PC-9 (cell line): Measurements from ENCODE around the gene SERINC5. TPM values are rescaled to one million over a fixed set of nuclear protein-coding genes. Genes with fewer than 3 reads are reported as not detected.
A peak's percentile ranks its signal among the peaks of the same experiment; 100 is the strongest.

Experiments used
- BruUV-seq: library from RNA; stranded (reverse); fragments of 400-500 nt; replicated peaks from 2 replicates; lab custom pipeline; 2021; lab: Mats Ljungman, UMichigan
- CTCF ChIA-PET: fragments of 300-600 bp; sonication (Branson Sonifier 250); formaldehyde crosslinking; loops from one replicate; lab custom pipeline; 2022; ENCODE audit warnings: antibody characterized with exemption; lab: Charles Lee
- POLR2A ChIA-PET: fragments of 300-600 bp; sonication (Branson Sonifier 250); formaldehyde crosslinking; loops from one replicate; lab custom pipeline; 2022; ENCODE audit warnings: antibody characterized with exemption; ENCODE audit not compliant: unreplicated experiment; lab: Charles Lee
- DNase-seq, 2 experiments: peaks; one replicate each; pipeline versions ENCODE4 v3.0.0 to v3.0.0-alpha.2; 2015 to 2022; ENCODE audit warnings: mixed read lengths in 1 of 2
- H2AFZ ChIP-seq: fragments of 200-600 bp; sonication (generic); 2 replicates; pipeline ENCODE4 v1.8.1; 2017; ENCODE audit warnings: antibody characterized with exemption
- H3F3A ChIP-seq: fragments of 200-600 bp; sonication (generic); 2 replicates; pipeline ENCODE4 v1.8.1; 2017; ENCODE audit warnings: antibody characterized with exemption, mild to moderate bottlenecking, low read depth; ENCODE audit not compliant: insufficient read depth
- H3K27ac ChIP-seq: fragments of 200-600 bp; sonication (generic); 2 replicates; pipeline ENCODE4 v1.6.1; 2016; ENCODE audit warnings: mixed run types
- H3K27me3 ChIP-seq: fragments of 200-600 bp; sonication (generic); 2 replicates; pipeline ENCODE4 v1.6.1; 2016; ENCODE audit warnings: low read depth, mixed run types; ENCODE audit not compliant: insufficient read depth
- H3K36me3 ChIP-seq: fragments of 200-600 bp; sonication (generic); 2 replicates; pipeline ENCODE4 v1.6.1; 2016; ENCODE audit warnings: low read depth, mixed run types
- H3K4me1 ChIP-seq: fragments of 200-600 bp; sonication (generic); replicated peaks from 2 replicates; pipeline ENCODE4 v1.6.1; 2016; ENCODE audit warnings: mixed run types; ENCODE audit not compliant: insufficient read depth
- H3K4me2 ChIP-seq: fragments of 200-600 bp; sonication (generic); 2 replicates; pipeline ENCODE4 v1.6.1; 2017; ENCODE audit warnings: mixed run types
- H3K4me3 ChIP-seq: fragments of 200-600 bp; sonication (generic); 2 replicates; pipeline ENCODE4 v1.6.1; 2016; ENCODE audit warnings: mixed run types
- H3K79me2 ChIP-seq: fragments of 200-600 bp; sonication (generic); 2 replicates; pipeline ENCODE4 v1.6.1; 2017; ENCODE audit warnings: low read depth, mixed run types
- H3K9me2 ChIP-seq: fragments of 200-600 bp; sonication (generic); 2 replicates; pipeline ENCODE4 v1.8.1; 2017; ENCODE audit warnings: mild to moderate bottlenecking; ENCODE audit not compliant: insufficient read depth
- H3K9me3 ChIP-seq: fragments of 200-600 bp; sonication (generic); 2 replicates; pipeline ENCODE4 v1.8.1; 2016; ENCODE audit warnings: low read depth; ENCODE audit not compliant: insufficient read depth
- H4K20me1 ChIP-seq: fragments of 200-600 bp; sonication (generic); 2 replicates; pipeline ENCODE4 v1.8.1; 2017; ENCODE audit not compliant: insufficient read depth
- EZH2 ChIP-seq: fragments of 200-600 bp; sonication (generic); IDR thresholded peaks from 2 replicates; pipeline ENCODE4 v1.8.0; 2017; ENCODE audit warnings: antibody characterized with exemption, low read depth
- intact Hi-C: fragments of 100-400 bp; cut with micrococcal nuclease; formaldehyde crosslinking; loops from one replicate; pipeline ENCODE4 v1.10.0; 2022; ENCODE audit not compliant: unreplicated experiment
- total RNA-seq: library from RNA; stranded (reverse); gene quantifications from 2 replicates; pipeline ENCODE4 v1.2.3, GENCODE V29; 2021
- TF ChIP-seq, protein P1 (sequence below): fragments of 200-600 bp; sonication (generic); conservative IDR thresholded peaks from 2 replicates; pipeline ENCODE4 v1.6.1; 2017; ENCODE audit warnings: mixed run types, antibody characterized with exemption, mild to moderate bottlenecking, moderate library complexity

Gene SERINC5
- total RNA-seq, 1 experiment from 2014 or later, result 68.8 TPM

DNA sequence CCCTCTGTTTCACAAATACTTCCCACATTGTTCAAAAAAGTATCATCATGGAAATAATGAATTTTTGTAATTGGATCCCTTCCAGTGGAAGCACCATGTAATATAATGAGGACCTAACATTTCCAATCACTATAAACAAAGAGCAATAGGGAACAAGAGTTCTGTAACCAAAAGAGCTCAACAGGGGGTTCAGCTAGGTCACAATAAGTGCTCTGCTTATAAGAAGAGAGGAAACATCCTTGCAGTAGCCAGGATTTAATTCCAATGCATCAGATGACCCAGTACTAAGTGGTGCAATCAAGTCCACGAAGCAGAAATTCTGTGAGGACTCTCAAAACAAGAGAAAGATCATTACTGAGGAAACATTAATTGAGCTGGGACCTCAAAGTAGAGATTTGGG is 5.9 kb downstream of the SERINC5 start:
- Histone ChIP-seq H3F3A (peaks cover 40% of the 10 kb centered on the region), H3K4me2 (no peak overlapping the region), H3K4me1 (peaks cover 79% of the 10 kb centered on the region), H3K27ac (peak overlapping the region; percentile 28; the same call in 1 of the 2 replicates), H3K4me3 (no peak overlapping the region), H2AFZ (no peak overlapping the region), H3K9me2 (no peaks in the 10 kb centered on the region), H4K20me1 (peaks cover 25% of the 10 kb centered on the region), H3K79me2 (peaks cover 95% of the 10 kb centered on the region), H3K27me3 (no peaks in the 10 kb centered on the region), H3K36me3 (0 out of 2 replicates have a peak, but pooled peaks cover 6% of the 10 kb centered on the region), H3K9me3 (no peaks in the 10 kb centered on the region)
- TF ChIP-seq, protein P1, sequence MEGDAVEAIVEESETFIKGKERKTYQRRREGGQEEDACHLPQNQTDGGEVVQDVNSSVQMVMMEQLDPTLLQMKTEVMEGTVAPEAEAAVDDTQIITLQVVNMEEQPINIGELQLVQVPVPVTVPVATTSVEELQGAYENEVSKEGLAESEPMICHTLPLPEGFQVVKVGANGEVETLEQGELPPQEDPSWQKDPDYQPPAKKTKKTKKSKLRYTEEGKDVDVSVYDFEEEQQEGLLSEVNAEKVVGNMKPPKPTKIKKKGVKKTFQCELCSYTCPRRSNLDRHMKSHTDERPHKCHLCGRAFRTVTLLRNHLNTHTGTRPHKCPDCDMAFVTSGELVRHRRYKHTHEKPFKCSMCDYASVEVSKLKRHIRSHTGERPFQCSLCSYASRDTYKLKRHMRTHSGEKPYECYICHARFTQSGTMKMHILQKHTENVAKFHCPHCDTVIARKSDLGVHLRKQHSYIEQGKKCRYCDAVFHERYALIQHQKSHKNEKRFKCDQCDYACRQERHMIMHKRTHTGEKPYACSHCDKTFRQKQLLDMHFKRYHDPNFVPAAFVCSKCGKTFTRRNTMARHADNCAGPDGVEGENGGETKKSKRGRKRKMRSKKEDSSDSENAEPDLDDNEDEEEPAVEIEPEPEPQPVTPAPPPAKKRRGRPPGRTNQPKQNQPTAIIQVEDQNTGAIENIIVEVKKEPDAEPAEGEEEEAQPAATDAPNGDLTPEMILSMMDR, result no peak
- TF ChIP-seq EZH2, result no peak
- BruUV-seq, result no TSS peak
- POLR2A ChIA-PET, result no interaction called here
- CTCF ChIA-PET, result no interaction called here
- intact Hi-C loops, result loop anchor here (5.0 kb wide), 1 partner anchor 1553 kb away; no protein-coding TSS in a partner anchor
- DNase-seq, result no peak

DNA sequence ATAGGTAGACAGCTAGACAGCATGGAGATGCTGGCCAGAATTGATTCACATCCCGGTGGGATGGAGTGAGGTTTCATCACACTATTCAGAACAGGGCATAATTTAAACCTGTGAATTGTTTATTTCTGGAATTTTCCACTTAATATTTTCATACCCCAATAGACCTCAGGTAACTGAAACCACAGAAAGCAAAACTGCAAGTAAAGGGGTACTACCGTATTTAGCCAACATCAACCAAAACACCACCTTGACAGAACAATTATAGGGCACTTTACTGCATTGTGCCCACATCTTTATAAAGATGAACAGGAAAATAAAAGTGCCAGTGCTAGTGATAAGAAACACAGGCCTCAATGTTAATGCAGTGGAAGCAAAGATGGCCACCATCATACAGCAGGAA is 7.5 kb downstream of the SERINC5 start:
- Histone ChIP-seq H3K9me2 (no peaks in the 10 kb centered on the region), H4K20me1 (peaks cover 10% of the 10 kb centered on the region), H3K4me2 (peak overlapping the region; percentile 61), H2AFZ (no peak overlapping the region), H3K4me3 (no peak overlapping the region), H3K27me3 (no peaks in the 10 kb centered on the region), H3F3A (peaks cover 40% of the 10 kb centered on the region), H3K79me2 (peaks cover 94% of the 10 kb centered on the region), H3K36me3 (peaks cover 5% of the 10 kb centered on the region; the same call in 1 of the 2 replicates), H3K9me3 (no peaks in the 10 kb centered on the region), H3K4me1 (peaks cover 70% of the 10 kb centered on the region), H3K27ac (peak overlapping the region; percentile 98)
- TF ChIP-seq, protein P1, result no peak
- TF ChIP-seq EZH2, result no peak
- CTCF ChIA-PET, result interaction anchor here (0.6 kb wide), 1 partner anchor 732 kb away, joined by 5 read pairs; no protein-coding TSS in a partner anchor
- BruUV-seq, result no TSS peak
- DNase-seq, result no peak
- intact Hi-C loops, result loop anchor here (5.0 kb wide), 1 partner anchor 1551 kb away; no protein-coding TSS in a partner anchor
- POLR2A ChIA-PET, result interaction anchor here (0.7 kb wide), 1 partner anchor 1549 kb away, joined by 4 read pairs; no protein-coding TSS in a partner anchor

DNA sequence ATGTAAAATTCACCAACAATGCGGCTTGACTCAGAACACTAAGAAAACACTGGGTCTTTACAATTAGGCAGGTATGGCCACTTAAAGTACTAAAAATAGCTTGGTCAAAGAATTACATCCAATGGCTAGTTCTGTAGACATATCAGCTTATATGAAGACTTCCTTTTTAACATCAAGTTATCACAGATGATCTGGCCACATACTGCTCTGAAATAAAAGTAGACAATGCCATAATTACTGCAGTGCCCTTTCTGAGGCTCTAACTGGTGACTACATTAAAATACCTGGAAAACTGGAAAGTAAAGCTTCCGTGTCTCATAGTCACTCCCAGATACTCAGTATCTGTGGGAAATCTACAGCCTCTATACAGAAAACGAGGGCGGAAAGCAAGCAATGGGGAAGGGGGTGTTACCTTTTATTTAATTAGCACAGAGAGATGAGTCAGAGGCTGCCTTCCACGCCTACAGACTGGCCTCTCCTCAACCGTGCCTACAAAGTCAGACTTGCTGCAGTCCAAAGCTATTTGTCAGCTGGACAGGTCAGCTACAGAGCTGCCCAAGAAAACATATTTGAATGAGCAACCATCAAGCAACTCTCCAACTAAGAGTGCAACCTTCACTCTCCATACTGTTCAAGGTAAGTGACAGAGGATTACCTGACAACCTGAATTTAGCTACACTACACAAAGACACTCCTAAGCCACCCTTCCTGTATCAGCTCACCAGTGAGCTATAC is 8.7 kb downstream of the SERINC5 start:
- H3K27me3 ChIP-seq, result no peaks in the 10 kb centered on the region
- peak overlapping the region; percentile 72 for H3K4me2 ChIP-seq
- CTCF ChIA-PET, result interaction anchor here (0.5 to 0.6 kb wide), 2 partner anchors 10 to 61 kb away, joined by 3 read pairs; no protein-coding TSS in a partner anchor
- H3K79me2 ChIP-seq, result peaks cover 94% of the 10 kb centered on the region
- BruUV-seq, result no TSS peak
- peaks cover 17% of the 10 kb centered on the region for H3K36me3 ChIP-seq
- intact Hi-C loops, result loop anchor here (1.0 to 5.0 kb wide), 5 partner anchors 8 to 1550 kb away; no protein-coding TSS in a partner anchor
- peak; percentile 85 to 99 for DNase-seq
- H3K9me3 ChIP-seq, result peaks cover under 1% of the 10 kb centered on the region; the same call in 1 of the 2 replicates
- no peak overlapping the region for H2AFZ ChIP-seq
- H4K20me1 ChIP-seq, result no peaks in the 10 kb centered on the region; the same call in 1 of the 2 replicates
- no peaks in the 10 kb centered on the region for H3K9me2 ChIP-seq
- POLR2A ChIA-PET, result interaction anchor here (0.5 to 1.9 kb wide), 4 partner anchors 9 to 1063 kb away, joined by 3 to 21 read pairs (median 11); partner anchors contain the start of gene SERINC5
- H3K27ac ChIP-seq, result peak overlapping the region; percentile 98
- peaks cover 58% of the 10 kb centered on the region for H3K4me1 ChIP-seq
- TF ChIP-seq, protein P1, result no peak
- no peak for TF ChIP-seq EZH2
- peak overlapping the region; percentile 40; the same call in 1 of the 2 replicates for H3K4me3 ChIP-seq
- H3F3A ChIP-seq, result peaks cover 40% of the 10 kb centered on the region
